HepG2 (cell line): ENCODE results near the gene MORN5. TPM values are rescaled to one million over a fixed set of nuclear protein-coding genes. Genes with fewer than 3 reads are reported as not detected.

Experiments
- BCLAF1 ChIP-seq: fragments of 450-650 bp; IDR thresholded peaks from 2 replicates; pipeline ENCODE4 v1.6.1; 2017; ENCODE audit warnings: mild to moderate bottlenecking
- CHD2 ChIP-seq: IDR thresholded peaks from 2 replicates; pipeline ENCODE4 v1.6.1; 2011; ENCODE audit warnings: low read depth, low read length, improper control_type of control experiment
- ELF3 ChIP-seq: IDR thresholded peaks from 2 replicates; pipeline ENCODE4 v1.6.1; 2016; ENCODE audit warnings: missing genetic modification reagents, missing compliant biosample characterization
- GTF3A ChIP-seq: sonication (generic); formaldehyde crosslinking; conservative IDR thresholded peaks from 2 replicates; pipeline ENCODE4 v1.4.0; 2020; ENCODE audit warnings: mild to moderate bottlenecking, missing genetic modification reagents
- HIVEP1 ChIP-seq: sonication (generic); formaldehyde crosslinking; IDR thresholded peaks from 2 replicates; pipeline ENCODE4 v1.4.0; 2020; ENCODE audit warnings: mild to moderate bottlenecking, missing genetic modification reagents
- HNRNPLL ChIP-seq: fragments of 200-400 bp; formaldehyde crosslinking; IDR thresholded peaks from 2 replicates; pipeline ENCODE4 v1.6.1; 2017; ENCODE audit warnings: mild to moderate bottlenecking, low read depth, low read length; ENCODE audit not compliant: poor library complexity, severe bottlenecking
- HOMEZ ChIP-seq: IDR thresholded peaks from 2 replicates; pipeline ENCODE4 v1.6.1; 2016; ENCODE audit warnings: low read depth
- MTERF4 ChIP-seq: sonication (generic); formaldehyde crosslinking; IDR thresholded peaks from 2 replicates; pipeline ENCODE4 v1.8.0; 2023; ENCODE audit warnings: mild to moderate bottlenecking, missing genetic modification reagents
- NFE2L2 ChIP-seq: fragments of 150-350 bp; IDR thresholded peaks from 2 replicates; pipeline ENCODE4 v1.6.1; 2014; ENCODE audit warnings: low read length
- PRMT3 ChIP-seq: sonication (generic); formaldehyde crosslinking; IDR thresholded peaks from 2 replicates; pipeline ENCODE4 v1.8.1; 2022; ENCODE audit warnings: low read depth, mild to moderate bottlenecking, moderate library complexity, missing genetic modification reagents, borderline replicate concordance
- TBX2 ChIP-seq: sonication (generic); formaldehyde crosslinking; IDR thresholded peaks from 2 replicates; pipeline ENCODE4 v1.5.0; 2020; ENCODE audit warnings: missing genetic modification reagents, mild to moderate bottlenecking, borderline replicate concordance
- TGIF2 ChIP-seq: IDR thresholded peaks from 2 replicates; pipeline ENCODE4 v1.6.1; 2016; ENCODE audit warnings: control low read depth, missing compliant biosample characterization
- ZBED4 ChIP-seq: sonication (generic); formaldehyde crosslinking; IDR thresholded peaks from 2 replicates; pipeline ENCODE4 v1.4.0; 2020; ENCODE audit warnings: missing genetic modification reagents, borderline replicate concordance
- ZNF263 ChIP-seq: sonication (generic); formaldehyde crosslinking; IDR thresholded peaks from 2 replicates; pipeline ENCODE4 v1.4.0; 2020; ENCODE audit warnings: missing genetic modification reagents
- ZNF382 ChIP-seq: sonication (generic); formaldehyde crosslinking; IDR thresholded peaks from 2 replicates; pipeline ENCODE4 v1.5.0; 2020; ENCODE audit warnings: missing genetic modification reagents, mild to moderate bottlenecking, borderline replicate concordance
- ZNF572 ChIP-seq: sonication (generic); formaldehyde crosslinking; IDR thresholded peaks from 2 replicates; pipeline ENCODE4 v1.5.1; 2020; ENCODE audit warnings: mild to moderate bottlenecking, missing genetic modification reagents
- ZNF720 ChIP-seq: sonication (generic); formaldehyde crosslinking; IDR thresholded peaks from 2 replicates; pipeline ENCODE4 v1.4.0; 2020; ENCODE audit warnings: missing genetic modification reagents
- ZNF800 ChIP-seq: sonication (generic); formaldehyde crosslinking; IDR thresholded peaks from 2 replicates; pipeline ENCODE4 v1.4.0; 2020; ENCODE audit warnings: missing genetic modification reagents
- polyA plus RNA-seq, 8 experiments: library from polyadenylated mRNA; depleted of rRNA in 3 of 8; stranded (reverse) in 7 of 8; unstranded in 1 of 8; fragments of >200 nt; fragmentation: Illumina TruSeq in 4 of 8; extraction: Trizol in 4 of 8; gene quantifications; 2 replicates each; pipeline versions ENCODE4 v1.2.1 to v1.2.3, GENCODE V29; 2011 to 2016; ENCODE audit warnings: low read depth in 4 of 8, missing spikeins in 1 of 8, mixed read lengths in 1 of 8; ENCODE audit not compliant: insufficient read depth in 1 of 8
- total RNA-seq, 5 experiments: library from RNA; depleted of rRNA; stranded (reverse); fragments of >200 nt; fragmentation: Illumina TruSeq; extraction: Trizol; gene quantifications; 2 replicates each; pipeline ENCODE4 v1.2.3, GENCODE V29; 2016; ENCODE audit warnings: low read depth in 1 of 5

The MORN5 gene
- total and polyA plus RNA-seq, 2 of the 13 experiments (the other 11 are each of a cell fraction or from before 2014, with no cell fraction given), result not detected

GRCh38 chr9:122125509-122126330 lies 34.0 kb upstream of the MORN5 start (continued):
- TF ChIP-seq BCLAF1 (no peak), GTF3A (CRISPR knock-in tag) (no peak), ZBED4 (CRISPR knock-in tag) (no peak), ZNF800 (CRISPR knock-in tag) (no peak), NFE2L2 (no peak), HNRNPLL (no peak), ZNF572 (CRISPR knock-in tag) (no peak), ZNF382 (CRISPR knock-in tag) (no peak), HOMEZ (CRISPR knock-in tag) (no peak), PRMT3 (CRISPR knock-in tag) (no peak), ZNF263 (CRISPR knock-in tag) (no peak), CHD2 (no peak), ELF3 (CRISPR knock-in tag) (peak; percentile 74), MTERF4 (CRISPR knock-in tag) (no peak), TGIF2 (CRISPR knock-in tag) (0 out of 2 replicates have a peak, but pooled peaks have one; percentile 22), HIVEP1 (CRISPR knock-in tag) (no peak), TBX2 (CRISPR knock-in tag) (no peak; the same call in 1 of the 2 replicates), ZNF720 (no peak)
